Upper lobe of left lung (tissue), 6 donors: ENCODE measurements around the gene TEX264. TPM values are rescaled to one million over a fixed set of nuclear protein-coding genes. Genes with fewer than 3 reads are reported as not detected.
A peak's percentile ranks its signal among the peaks of the same experiment; 100 is the strongest.

Source experiments
- ATAC-seq, 2 donors: fragments of 200-7000 bp; cut with Tn5 transposase; one replicate each; pipeline ENCODE4 v1.9.1; 2022; ENCODE audit warnings: mild to moderate bottlenecking in 2 of 2, moderate library complexity in 2 of 2; ENCODE audit not compliant: low FRiP score in 2 of 2
- DNase-seq, 2 donors: peaks; one replicate each; pipeline ENCODE4 v3.0.0-alpha.2; 2019 to 2020
- H3K27ac ChIP-seq, 4 donors: fragments of 200-600 bp; sonication (generic); one replicate each; pipeline ENCODE4 v1.5.1; 2016 to 2019
- H3K27me3 ChIP-seq, 4 donors: fragments of 200-600 bp; sonication (generic); one replicate each; pipeline ENCODE4 v1.5.1; 2017 to 2019
- H3K36me3 ChIP-seq, 4 donors: fragments of 200-600 bp; sonication (generic); one replicate each; pipeline ENCODE4 v1.5.1; 2016 to 2019
- H3K4me1 ChIP-seq, 4 donors: fragments of 200-600 bp; sonication (generic); one replicate each; pipeline ENCODE4 v1.5.1; 2018 to 2019
- H3K4me3 ChIP-seq, 4 donors: fragments of 200-600 bp; sonication (generic); one replicate each; pipeline ENCODE4 v1.5.1; 2017 to 2019; ENCODE audit warnings: mild to moderate bottlenecking in 2 of 4, moderate library complexity in 1 of 4
- H3K9me3 ChIP-seq, 4 donors: fragments of 200-600 bp; sonication (generic); one replicate each; pipeline ENCODE4 v1.5.1; 2018 to 2019
- EP300 ChIP-seq, 4 donors: sonication (generic); formaldehyde crosslinking; IDR thresholded peaks; one replicate each; pipeline ENCODE4 v1.5.1; 2017; ENCODE audit warnings: antibody characterized with exemption in 4 of 4, control low read depth in 2 of 4
- POLR2A ChIP-seq, 4 donors: fragments of 450-650 bp; IDR thresholded peaks; one replicate each; pipeline ENCODE4 v1.5.1; 2016 to 2017; ENCODE audit warnings: antibody characterized with exemption in 4 of 4, mild to moderate bottlenecking in 2 of 4
- POLR2AphosphoS5 ChIP-seq, 2 donors: sonication (generic); formaldehyde crosslinking; IDR thresholded peaks; one replicate each; pipeline ENCODE4 v1.5.1; 2017; ENCODE audit warnings: antibody characterized with exemption in 2 of 2
- WGBS, 2 donors: methylation state at CpG; one replicate each; pipeline ENCODE4 v1.1.5; 2017 to 2018; 5-methylcytosine and 5-hydroxymethylcytosine counted together
- total RNA-seq, 6 donors: library from RNA; depleted of rRNA in 4 of 6; stranded (reverse); fragments of >200 nt in 4 of 6; gene quantifications; one replicate each; pipeline versions ENCODE4 v1.1.0 to v1.2.1, GENCODE V29; 2016 to 2021
- TF ChIP-seq, protein P1 (sequence below), 6 experiments: fragments of 450-650 bp in 4 of 6; fragments of 200-600 bp in 2 of 6; sonication (generic) in 2 of 6; IDR thresholded peaks; one replicate each; pipeline ENCODE4 v1.5.1; 2016 to 2019; ENCODE audit warnings: antibody characterized with exemption in 6 of 6
- donor health status: DM: no; HTN: no; CAD: no; lungs with moderate emphysema.
- donor health status: DM: no; HTN: yes; CAD: no; lungs with severe emphysema.

The TEX264 gene
- total RNA-seq, 6 donors from 2014 or later, result 40.4 to 86.5 (median 55.5) TPM

GRCh38 chr3:51686056-51686455 is 15.0 kb downstream of the TEX264 start:
- TF ChIP-seq EP300 (IDR thresholded peaks at IDR 0.05) (no peak), POLR2A (IDR thresholded peaks at IDR 0.05) (no peak), POLR2AphosphoS5 (IDR thresholded peaks at IDR 0.05) (no peak)
- TF ChIP-seq, protein P1, sequence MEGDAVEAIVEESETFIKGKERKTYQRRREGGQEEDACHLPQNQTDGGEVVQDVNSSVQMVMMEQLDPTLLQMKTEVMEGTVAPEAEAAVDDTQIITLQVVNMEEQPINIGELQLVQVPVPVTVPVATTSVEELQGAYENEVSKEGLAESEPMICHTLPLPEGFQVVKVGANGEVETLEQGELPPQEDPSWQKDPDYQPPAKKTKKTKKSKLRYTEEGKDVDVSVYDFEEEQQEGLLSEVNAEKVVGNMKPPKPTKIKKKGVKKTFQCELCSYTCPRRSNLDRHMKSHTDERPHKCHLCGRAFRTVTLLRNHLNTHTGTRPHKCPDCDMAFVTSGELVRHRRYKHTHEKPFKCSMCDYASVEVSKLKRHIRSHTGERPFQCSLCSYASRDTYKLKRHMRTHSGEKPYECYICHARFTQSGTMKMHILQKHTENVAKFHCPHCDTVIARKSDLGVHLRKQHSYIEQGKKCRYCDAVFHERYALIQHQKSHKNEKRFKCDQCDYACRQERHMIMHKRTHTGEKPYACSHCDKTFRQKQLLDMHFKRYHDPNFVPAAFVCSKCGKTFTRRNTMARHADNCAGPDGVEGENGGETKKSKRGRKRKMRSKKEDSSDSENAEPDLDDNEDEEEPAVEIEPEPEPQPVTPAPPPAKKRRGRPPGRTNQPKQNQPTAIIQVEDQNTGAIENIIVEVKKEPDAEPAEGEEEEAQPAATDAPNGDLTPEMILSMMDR (IDR thresholded peaks at IDR 0.05), result no peak
- WGBS, 2 donors, result 80% methylated on average over 4 of the region's 4 CpGs
- H3K27me3 ChIP-seq, result no peaks in the 10 kb centered on the region
- H3K4me1 ChIP-seq, result peaks cover 33 to 46% (median 40%) of the 10 kb centered on the region in 4 donors
- H3K9me3 ChIP-seq, result no peaks in the 10 kb centered on the region
- ATAC-seq, result no peak
- no peak overlapping the region for H3K4me3 ChIP-seq
- peak overlapping the region; percentile 63 to 88 (median 70) for H3K27ac ChIP-seq
- no peak for DNase-seq
- H3K36me3 ChIP-seq, result peaks cover 2 to 59% (median 26%) of the 10 kb centered on the region in 4 donors

DNA sequence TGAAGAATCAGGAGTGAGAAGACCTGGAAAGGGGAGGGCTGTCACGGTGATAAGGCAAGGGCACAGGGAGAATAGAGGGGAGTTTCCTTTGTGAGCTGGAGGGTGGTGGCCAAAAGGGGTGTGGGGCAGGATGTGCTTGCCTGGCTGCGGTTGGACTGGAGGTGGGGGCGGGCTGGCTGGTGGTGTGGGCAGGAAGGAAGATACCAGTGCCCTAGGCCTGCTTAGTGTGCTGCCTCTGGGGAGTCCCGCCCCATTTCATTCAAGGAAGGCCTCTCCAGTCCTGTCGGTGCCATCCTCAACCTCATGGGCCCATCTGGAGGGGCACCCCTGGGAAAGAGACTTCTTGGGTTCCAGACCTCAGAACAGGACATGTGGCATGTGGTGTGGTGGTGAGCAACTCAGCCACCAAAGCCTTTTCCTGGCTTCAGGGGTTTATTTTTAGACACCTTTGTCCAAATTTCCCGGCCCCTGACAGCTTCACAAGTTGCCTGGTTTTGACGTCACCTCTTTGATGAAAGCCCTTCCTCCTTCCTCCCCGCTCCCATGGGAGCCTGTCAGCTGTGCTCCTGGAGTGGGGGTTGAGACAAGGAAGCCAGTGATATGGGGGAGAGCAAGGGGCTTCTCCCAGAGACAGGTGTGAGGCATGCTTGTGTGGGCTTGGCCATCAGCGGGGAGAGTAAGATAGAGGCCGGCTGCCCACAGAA is 15.6 kb downstream of the TEX264 start:
- peak overlapping the region; percentile 63 to 88 (median 70) for H3K27ac ChIP-seq
- WGBS, 2 donors, result 35 to 51% methylated on average over 10 of the region's 10 CpGs
- no peak overlapping the region for H3K4me3 ChIP-seq
- H3K4me1 ChIP-seq, result peaks cover 27 to 39% (median 34%) of the 10 kb centered on the region in 4 donors
- DNase-seq (peak; percentile 55 to 79), ATAC-seq (peak; percentile 31 to 58)
- no peaks in the 10 kb centered on the region for H3K27me3 ChIP-seq
- no peaks in the 10 kb centered on the region for H3K9me3 ChIP-seq
- TF ChIP-seq POLR2AphosphoS5 (IDR thresholded peaks at IDR 0.05) (peak in 1 of 2 donors; percentile 16), POLR2A (IDR thresholded peaks at IDR 0.05) (no peak), EP300 (IDR thresholded peaks at IDR 0.05) (no peak)
- TF ChIP-seq, protein P1 (IDR thresholded peaks at IDR 0.05), result no peak
- peaks cover 2 to 64% (median 30%) of the 10 kb centered on the region in 4 donors for H3K36me3 ChIP-seq

- Histone ChIP-seq H3K9me3 (no peaks in the 10 kb centered on the region), H3K4me1 (peaks cover 20 to 30% (median 26%) of the 10 kb centered on the region in 4 donors), H3K4me3 (no peak overlapping the region), H3K36me3 (peaks cover 2 to 74% (median 38%) of the 10 kb centered on the region in 4 donors), H3K27me3 (no peaks in the 10 kb centered on the region), H3K27ac (peak overlapping the region; percentile 49 to 88 (median 70))
- TF ChIP-seq, protein P1 (IDR thresholded peaks at IDR 0.05), result no peak
- no peak for TF ChIP-seq POLR2AphosphoS5 (IDR thresholded peaks at IDR 0.05)
- no peak for TF ChIP-seq EP300 (IDR thresholded peaks at IDR 0.05)
- TF ChIP-seq POLR2A (IDR thresholded peaks at IDR 0.05), result no peak
- DNase-seq, result no peak
- no peak for ATAC-seq
- WGBS, 2 donors, result 89% methylated on average over 14 of the region's 14 CpGs
Observed at GRCh38 chr3:51687431-51688205, 16.6 kb downstream of the TEX264 start.

DNA sequence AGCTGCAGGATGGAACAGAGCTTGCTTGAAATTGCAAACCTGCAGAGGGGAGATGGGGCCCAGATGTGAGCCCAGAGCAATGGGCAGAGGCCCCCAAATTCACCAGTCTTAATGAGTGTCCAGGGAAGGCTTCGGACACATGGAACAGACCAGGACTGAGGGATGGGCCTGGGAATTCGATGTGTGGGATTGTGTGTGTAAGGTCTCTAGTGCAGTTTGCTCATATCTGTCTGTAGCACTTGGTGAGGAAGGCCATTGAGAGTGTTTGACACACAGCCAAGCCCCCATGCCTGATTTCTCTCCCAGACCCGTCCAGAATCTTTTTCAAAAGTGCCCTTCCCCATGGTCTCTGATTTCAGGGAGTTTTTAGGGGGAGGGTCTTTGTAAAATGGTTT is 17.2 kb downstream of the TEX264 start:
- H3K4me3 ChIP-seq, result no peak overlapping the region
- TF ChIP-seq POLR2AphosphoS5 (IDR thresholded peaks at IDR 0.05), result no peak
- TF ChIP-seq EP300 (IDR thresholded peaks at IDR 0.05), result no peak
- no peak for TF ChIP-seq POLR2A (IDR thresholded peaks at IDR 0.05)
- TF ChIP-seq, protein P1 (IDR thresholded peaks at IDR 0.05), result no peak
- no peaks in the 10 kb centered on the region for H3K9me3 ChIP-seq
- H3K27me3 ChIP-seq, result no peaks in the 10 kb centered on the region
- ATAC-seq (no peak), DNase-seq (no peak)
- WGBS, 2 donors, result 76 to 91% methylated on average over 3 of the region's 3 CpGs
- peaks cover 20 to 28% (median 26%) of the 10 kb centered on the region in 4 donors for H3K4me1 ChIP-seq
- H3K27ac ChIP-seq, result peak overlapping the region in 1 of 4 donors; percentile 88
- peaks cover 2 to 80% (median 41%) of the 10 kb centered on the region in 4 donors for H3K36me3 ChIP-seq
